LNCaP clone FGC (cell line): ENCODE results near the gene PRDM10.

ENCODE experiments used
- DNase-seq: peaks from one replicate; pipeline ENCODE4 v3.0.0-alpha.2; 2011; ENCODE audit warnings: low read depth
- H3K4me3 ChIP-seq: 2 replicates; pipeline ENCODE4 v1.5.1; 2011; ENCODE audit warnings: mild to moderate bottlenecking, low read depth, low read length, control low read depth
- CTCF ChIP-seq: IDR thresholded peaks from 2 replicates; pipeline ENCODE4 v1.5.1; 2012; ENCODE audit warnings: mild to moderate bottlenecking; ENCODE audit not compliant: control insufficient read depth, insufficient read depth; ENCODE audit errors: extremely low read depth

Gene PRDM10

GRCh38 chr11:129978447-129978846, 24.2 kb downstream of the PRDM10 start:
- DNase-seq = no peak
- TF ChIP-seq CTCF = no peak
- no peak overlapping the region for H3K4me3 ChIP-seq

GRCh38 chr11:129976328-129976727, 26.3 kb downstream of the PRDM10 start:
- H3K4me3 ChIP-seq = no peak overlapping the region
- no peak for DNase-seq
- no peak for TF ChIP-seq CTCF

GRCh38 chr11:129975543-129975942, 27.1 kb downstream of the PRDM10 start:
- DNase-seq = no peak
- no peak for TF ChIP-seq CTCF
- H3K4me3 ChIP-seq = no peak overlapping the region

GRCh38 chr11:129974672-129975071, 28.0 kb downstream of the PRDM10 start:
- DNase-seq = no peak
- TF ChIP-seq CTCF = no peak
- H3K4me3 ChIP-seq = no peak overlapping the region

- no peak for TF ChIP-seq CTCF
- no peak overlapping the region for H3K4me3 ChIP-seq
- no peak for DNase-seq
Measured at GRCh38 chr11:129974237-129974636, 28.4 kb downstream of the PRDM10 start.

GRCh38 chr11:129973809-129974208, 28.8 kb downstream of the PRDM10 start:
- DNase-seq = no peak
- no peak overlapping the region for H3K4me3 ChIP-seq
- no peak for TF ChIP-seq CTCF

GRCh38 chr11:129973068-129973467, 29.6 kb downstream of the PRDM10 start:
- no peak for TF ChIP-seq CTCF
- no peak for DNase-seq
- no peak overlapping the region for H3K4me3 ChIP-seq
